ENCODE results near the gene NRROS. TPM values are rescaled to one million over a fixed set of nuclear protein-coding genes. Genes with fewer than 3 reads are reported as not detected.

Gene NRROS
- total and polyA plus RNA-seq, 10 of the 15 experiments (the other 5 are each of a cell fraction or from before 2014, with no cell fraction given): 0.35 to 42.2 (median 12.6) TPM

GRCh38 chr3:196694941-196695848 is 55.7 kb downstream of the NRROS start (continued):
- no peak for TF ChIP-seq SKIL (IDR thresholded peaks at IDR 0.05; ENCODE audit: low read depth, poor library complexity, severe bottlenecking)
- TF ChIP-seq FOS (IDR thresholded peaks at IDR 0.05; ENCODE audit: borderline replicate concordance, extremely low read depth, insufficient read length): no peak
- TF ChIP-seq BCL3 (IDR thresholded peaks at IDR 0.05; ENCODE audit: borderline replicate concordance, insufficient read depth, low read depth, low read length, poor library complexity, severe bottlenecking): no peak
- TF ChIP-seq TBL1XR1 (IDR thresholded peaks at IDR 0.05; ENCODE audit: low read depth, low read length): no peak
- no peak for TF ChIP-seq RB1 (IDR thresholded peaks at IDR 0.05; ENCODE audit: borderline replicate concordance)
- no peak for TF ChIP-seq ATF2 (IDR thresholded peaks at IDR 0.05; ENCODE audit: low read length)
- TF ChIP-seq GABPA (IDR thresholded peaks at IDR 0.05; ENCODE audit: low read depth): no peak
- no peak for TF ChIP-seq SRF (IDR thresholded peaks at IDR 0.05; ENCODE audit: low read depth in 2 of 2, low read length in 2 of 2)
- TF ChIP-seq ZZZ3 (IDR thresholded peaks at IDR 0.05; ENCODE audit: control insufficient read depth, insufficient read length, low read depth): no peak
- TF ChIP-seq NR2C2 (IDR thresholded peaks at IDR 0.05; ENCODE audit: borderline replicate concordance, control insufficient read depth, insufficient read length, low read depth): no peak
- peak; percentile 56; the same call in 1 of the 2 replicates for TF ChIP-seq ATF7 (IDR thresholded peaks at IDR 0.05; ENCODE audit: low read depth)

Data from GM12878 (cell line).